HG03575 (cell line): ENCODE measurements around the gene ADCY2.

Source experiments
- ATAC-seq: cut with Tn5 transposase; IDR thresholded peaks from one replicate; pipeline ENCODE4 v1.9.1; 2021; ENCODE audit not compliant: unreplicated experiment, insufficient number of reproducible peaks, low FRiP score; ENCODE audit errors: extremely low read depth

ADCY2 gene

GRCh38 chr5:7787770-7788169, 391.8 kb downstream of the ADCY2 start:
- ATAC-seq: no peak

GRCh38 chr5:7789567-7789966, 393.6 kb downstream of the ADCY2 start:
- no peak for ATAC-seq

GRCh38 chr5:7793895-7794294, 398.0 kb downstream of the ADCY2 start:
- ATAC-seq: no peak

- peak; percentile 98 for ATAC-seq
Observed at GRCh38 chr5:7794311-7794710, 398.4 kb downstream of the ADCY2 start.

- ATAC-seq: peak; percentile 34
Observed at GRCh38 chr5:7794823-7795222, 398.9 kb downstream of the ADCY2 start.

- no peak for ATAC-seq
Observed at GRCh38 chr5:7795306-7795705, 399.4 kb downstream of the ADCY2 start.

- ATAC-seq: no peak
Observed at GRCh38 chr5:7801891-7802614, 406.1 kb downstream of the ADCY2 start.

- no peak for ATAC-seq
Observed at GRCh38 chr5:7802855-7803254, 406.9 kb downstream of the ADCY2 start.

- ATAC-seq: no peak
Observed at GRCh38 chr5:7803937-7804336, 408.0 kb downstream of the ADCY2 start.

GRCh38 chr5:7805379-7805778, 409.4 kb downstream of the ADCY2 start:
- no peak for ATAC-seq

- no peak for ATAC-seq
Observed at GRCh38 chr5:7808998-7809397, 413.1 kb downstream of the ADCY2 start.

GRCh38 chr5:7811715-7812114, 415.8 kb downstream of the ADCY2 start:
- no peak for ATAC-seq

- no peak for ATAC-seq
Observed at GRCh38 chr5:7813007-7813406, 417.1 kb downstream of the ADCY2 start.

- no peak for ATAC-seq
Observed at GRCh38 chr5:7813576-7813975, 417.6 kb downstream of the ADCY2 start.

GRCh38 chr5:7814816-7815215, 418.9 kb downstream of the ADCY2 start:
- no peak for ATAC-seq

GRCh38 chr5:7815892-7816534, 420.1 kb downstream of the ADCY2 start:
- peak; percentile 48 for ATAC-seq

GRCh38 chr5:7816535-7816901, 420.6 kb downstream of the ADCY2 start:
- no peak for ATAC-seq

- no peak for ATAC-seq
Observed at GRCh38 chr5:7822449-7822848, 426.5 kb downstream of the ADCY2 start.

GRCh38 chr5:7823594-7823993, 427.7 kb downstream of the ADCY2 start:
- no peak for ATAC-seq

GRCh38 chr5:7824995-7825394, 429.1 kb downstream of the ADCY2 start:
- no peak for ATAC-seq

- no peak for ATAC-seq
Observed at GRCh38 chr5:7825630-7826029, 429.7 kb downstream of the ADCY2 start.
